K562 treated with DMSO at 1 percent for 4 hours (cell line): ENCODE measurements around the gene IARS1. TPM values are rescaled to one million over a fixed set of nuclear protein-coding genes. Genes with fewer than 3 reads are reported as not detected.

ENCODE experiments used
- total RNA-seq: library from RNA; unstranded; fragments of 300-600 nt; gene quantifications from 2 replicates; pipeline ENCODE4 v1.2.3, GENCODE V29; 2022; ENCODE audit not compliant: insufficient read depth

The IARS1 gene
- total RNA-seq: 190 and 201 TPM in 2 replicates

DNA sequence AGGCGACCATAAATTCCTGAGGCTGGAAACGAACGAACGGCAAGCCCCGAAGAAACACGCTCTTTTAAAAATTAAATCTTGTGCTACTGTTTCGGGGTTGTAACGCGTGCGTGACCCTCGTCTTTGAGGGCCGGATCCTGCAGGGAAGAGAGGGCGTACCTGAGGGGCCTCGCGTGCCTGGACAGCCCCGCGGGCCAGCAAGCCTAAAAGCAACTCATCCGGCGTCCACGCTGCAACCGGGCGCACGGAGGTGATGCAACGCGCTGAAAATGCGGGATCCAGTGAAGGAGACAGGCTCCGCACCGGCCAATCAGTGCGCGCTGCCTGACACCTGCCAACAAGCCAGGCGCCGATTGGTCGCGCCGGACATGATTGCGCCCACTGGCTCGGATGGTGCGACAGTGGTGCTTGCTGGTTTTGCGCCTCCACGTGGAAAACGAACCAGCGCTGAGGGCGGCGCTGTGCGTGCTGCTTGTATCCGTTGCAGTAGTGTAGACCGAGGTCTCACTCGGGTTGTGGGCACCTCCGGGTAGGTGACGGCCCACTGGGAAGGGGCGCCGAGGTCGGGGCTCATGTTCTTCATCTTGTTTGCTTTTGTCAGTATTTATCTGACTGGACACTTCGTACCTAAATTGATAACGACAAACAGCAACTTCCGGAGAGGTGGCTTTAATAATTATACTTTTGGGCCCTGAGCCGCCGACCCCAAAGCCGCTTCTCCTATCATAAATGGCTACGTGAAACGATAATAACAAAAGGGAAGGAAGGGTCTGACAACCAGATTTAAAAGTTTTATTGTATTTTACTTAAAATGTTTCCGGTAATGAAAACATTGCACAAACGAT is at the start of gene IARS1:
Gene IARS1 (minus strand): TSS at position 246 of the 845 bp plus-strand sequence. CDS start 4,278 bp downstream, outside the sequence.

DNA sequence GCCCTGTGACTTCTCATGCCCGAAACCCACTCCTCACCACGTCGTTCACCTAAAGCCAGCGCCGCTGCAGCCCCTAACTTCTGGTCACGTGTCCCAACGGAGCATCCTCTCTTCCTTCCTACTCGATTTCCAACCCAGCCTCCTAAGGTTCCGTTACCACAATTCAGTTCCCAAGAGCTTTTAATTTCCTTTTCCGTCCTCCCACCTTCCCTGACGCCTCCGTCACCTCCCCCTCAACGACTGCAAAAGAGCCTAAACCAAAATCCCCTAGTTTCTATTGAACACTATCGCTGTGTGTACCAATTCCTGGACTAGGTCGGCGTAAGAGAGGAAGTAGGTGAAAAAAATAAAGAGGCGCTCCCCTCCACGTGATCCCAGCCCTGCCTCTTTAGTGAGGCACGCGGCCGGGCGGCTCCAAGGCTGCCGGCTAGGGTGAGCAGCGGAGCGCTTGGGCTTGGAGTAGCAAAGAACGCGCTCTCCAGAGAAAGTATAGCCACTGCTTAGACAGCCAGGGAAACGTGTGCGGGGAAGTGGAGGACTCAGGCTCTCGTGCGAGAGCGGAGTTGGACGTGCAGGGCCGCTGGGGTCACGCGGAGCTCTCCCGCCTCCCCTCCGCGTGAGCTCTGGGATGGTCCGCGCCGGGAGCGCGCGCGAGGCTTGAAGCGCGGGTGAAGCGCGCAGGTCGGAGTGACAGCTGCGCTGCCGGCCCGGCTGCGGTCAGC is 31.9 kb upstream of the IARS1 start, which contains the start of the genes CENPP and NOL8:
Gene CENPP (plus strand): TSS at position 685 of the 722 bp plus-strand sequence.
Gene NOL8 (minus strand): TSS at position 82 of the 722 bp plus-strand sequence. CDS start 1,189 bp downstream, outside the sequence.

Other genes with a start within 250 kb of the IARS1 start
- 39.7 and 43.5 TPM in 2 replicates for gene SPTLC1, start 178.3 kb downstream of the IARS1 start, total RNA-seq
- gene NOL8, start 31.7 kb upstream of the IARS1 start, total RNA-seq: 17.1 and 20.2 TPM in 2 replicates
- gene CENPP, start 32.3 kb upstream of the IARS1 start, total RNA-seq: 3.7 and 12.8 TPM in 2 replicates
- not detected in 2 replicates for gene OGN, start 110.9 kb upstream of the IARS1 start, total RNA-seq
- not detected in 2 replicates for gene OMD, start 130.8 kb upstream of the IARS1 start, total RNA-seq
- not detected in 2 replicates for gene ASPN, start 188.8 kb upstream of the IARS1 start, total RNA-seq
- not detected in 2 replicates for gene ECM2, start 242.3 kb upstream of the IARS1 start, total RNA-seq